B cell (primary cell): ENCODE measurements around the gene LIN54.

Experiments used
- EZH2 ChIP-seq: IDR thresholded peaks from 2 replicates; pipeline ENCODE4 v1.6.1; 2012; ENCODE audit warnings: borderline replicate concordance, low read depth, mild to moderate bottlenecking, moderate library complexity, low read length; ENCODE audit not compliant: insufficient read depth, poor library complexity, severe bottlenecking
- TF ChIP-seq, protein P1 (sequence below): fragments of 200-600 bp; IDR thresholded peaks from one replicate; pipeline ENCODE4 v1.8.0; 2022; ENCODE audit warnings: antibody characterized with exemption, mild to moderate bottlenecking

DNA sequence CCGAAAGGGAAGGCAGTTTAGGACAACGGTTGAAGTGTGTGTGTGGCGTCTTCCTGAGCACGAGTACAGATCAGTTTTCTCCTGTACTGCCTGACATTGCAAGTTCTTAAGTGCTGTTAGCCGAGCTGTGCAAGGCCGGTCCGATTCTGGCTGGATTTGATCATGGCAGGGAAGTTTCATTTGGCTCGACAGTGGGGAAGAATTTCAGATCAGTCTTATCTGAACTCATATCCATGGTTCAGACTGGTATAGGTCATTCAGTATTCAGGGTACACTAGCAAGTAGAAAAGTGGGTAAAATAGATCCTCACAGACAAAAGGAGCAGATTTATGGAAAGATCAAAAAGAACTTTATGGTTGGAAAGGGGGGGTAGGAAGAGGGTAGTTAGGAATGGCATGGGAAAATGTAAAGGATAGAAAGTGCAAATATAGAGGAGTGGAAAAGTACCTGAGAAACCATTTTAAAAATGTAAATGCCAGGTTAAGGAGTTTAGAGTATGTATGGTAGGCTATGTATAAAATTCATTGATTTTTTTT lies 109.4 kb downstream of the LIN54 start:
- TF ChIP-seq, protein P1, sequence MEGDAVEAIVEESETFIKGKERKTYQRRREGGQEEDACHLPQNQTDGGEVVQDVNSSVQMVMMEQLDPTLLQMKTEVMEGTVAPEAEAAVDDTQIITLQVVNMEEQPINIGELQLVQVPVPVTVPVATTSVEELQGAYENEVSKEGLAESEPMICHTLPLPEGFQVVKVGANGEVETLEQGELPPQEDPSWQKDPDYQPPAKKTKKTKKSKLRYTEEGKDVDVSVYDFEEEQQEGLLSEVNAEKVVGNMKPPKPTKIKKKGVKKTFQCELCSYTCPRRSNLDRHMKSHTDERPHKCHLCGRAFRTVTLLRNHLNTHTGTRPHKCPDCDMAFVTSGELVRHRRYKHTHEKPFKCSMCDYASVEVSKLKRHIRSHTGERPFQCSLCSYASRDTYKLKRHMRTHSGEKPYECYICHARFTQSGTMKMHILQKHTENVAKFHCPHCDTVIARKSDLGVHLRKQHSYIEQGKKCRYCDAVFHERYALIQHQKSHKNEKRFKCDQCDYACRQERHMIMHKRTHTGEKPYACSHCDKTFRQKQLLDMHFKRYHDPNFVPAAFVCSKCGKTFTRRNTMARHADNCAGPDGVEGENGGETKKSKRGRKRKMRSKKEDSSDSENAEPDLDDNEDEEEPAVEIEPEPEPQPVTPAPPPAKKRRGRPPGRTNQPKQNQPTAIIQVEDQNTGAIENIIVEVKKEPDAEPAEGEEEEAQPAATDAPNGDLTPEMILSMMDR = no peak
- TF ChIP-seq EZH2 = no peak
